GM21515 (cell line): Measurements from ENCODE around the gene LSS.
"Not testable (repeated sequence)": the region's sequence is repeated elsewhere in the genome, so short reads cannot be mapped to it uniquely, and the experiment has no call there.

Experiments used
- ATAC-seq: cut with Tn5 transposase; IDR thresholded peaks from one replicate; pipeline ENCODE4 v1.9.1; 2021; ENCODE audit not compliant: unreplicated experiment

LSS gene

GRCh38 chr21:46141767-46142581 is 86.6 kb downstream of the LSS start:
- no peak for ATAC-seq

GRCh38 chr21:46140352-46141003 is 88.1 kb downstream of the LSS start:
- ATAC-seq = not testable (repeated sequence)

- ATAC-seq = no peak
Observed at GRCh38 chr21:46139686-46140085, 88.9 kb downstream of the LSS start.

GRCh38 chr21:46138383-46138970 is 90.1 kb downstream of the LSS start:
- ATAC-seq = no peak
